ENCODE data around the gene TNS1.
"Not testable (repeated sequence)": the region's sequence is repeated elsewhere in the genome, so short reads cannot be mapped to it uniquely, and the experiment has no call there.

The TNS1 gene

DNA sequence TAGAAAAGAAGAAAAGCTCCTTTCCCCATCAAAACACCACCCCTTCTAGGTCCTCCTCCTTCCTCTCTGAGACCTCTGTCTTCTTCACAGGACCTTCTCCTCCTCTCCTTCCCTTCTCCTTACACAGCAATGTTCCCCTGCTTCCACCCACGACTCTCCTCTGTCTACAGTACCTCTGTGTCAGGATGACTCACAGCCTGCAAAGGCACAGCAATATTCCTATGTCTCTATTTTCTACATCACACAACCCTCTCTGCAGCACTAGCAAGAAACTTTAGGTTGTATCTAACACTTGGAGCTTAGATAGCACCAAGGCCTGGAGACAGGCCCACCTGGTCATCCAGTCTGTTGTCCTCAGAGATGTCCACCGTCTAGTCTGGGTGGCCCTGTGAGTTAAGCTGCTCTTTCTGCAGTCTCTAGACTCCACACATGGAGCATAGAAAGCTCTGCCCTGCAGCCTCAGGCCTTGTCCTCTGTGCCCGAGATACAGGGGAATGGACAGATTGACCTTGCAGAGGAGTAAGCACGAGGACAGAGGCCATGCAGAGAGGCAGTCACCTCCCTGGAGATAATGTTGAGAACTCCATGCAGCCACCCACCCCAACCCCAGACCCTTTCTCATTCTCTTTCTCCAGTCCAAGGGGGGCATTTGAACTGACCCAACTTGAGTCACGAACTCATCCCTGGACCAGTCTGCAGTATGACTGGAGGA is 212.0 kb downstream of the TNS1 start:
- DNase-seq = no peak

DNA sequence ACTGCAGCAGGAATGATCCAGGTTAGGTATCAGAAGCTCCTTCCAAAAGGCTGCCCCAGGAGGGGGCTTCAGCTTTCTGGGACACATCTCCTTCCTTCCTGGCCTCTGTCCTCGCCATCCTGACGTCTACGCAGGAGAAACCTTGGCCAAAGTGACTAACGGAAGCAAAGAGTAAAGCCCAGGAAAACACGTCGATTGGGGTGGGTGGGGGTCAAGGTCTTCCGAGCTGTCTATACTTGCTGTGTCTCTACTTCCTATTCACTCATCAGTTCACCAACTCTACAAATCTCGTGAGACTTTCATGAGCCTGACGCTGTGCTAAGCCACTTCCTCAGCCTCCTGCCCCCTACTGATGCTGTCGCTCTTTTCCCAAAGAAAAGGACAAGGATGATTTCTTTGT is 212.6 kb downstream of the TNS1 start:
- DNase-seq = peak; percentile 49

DNA sequence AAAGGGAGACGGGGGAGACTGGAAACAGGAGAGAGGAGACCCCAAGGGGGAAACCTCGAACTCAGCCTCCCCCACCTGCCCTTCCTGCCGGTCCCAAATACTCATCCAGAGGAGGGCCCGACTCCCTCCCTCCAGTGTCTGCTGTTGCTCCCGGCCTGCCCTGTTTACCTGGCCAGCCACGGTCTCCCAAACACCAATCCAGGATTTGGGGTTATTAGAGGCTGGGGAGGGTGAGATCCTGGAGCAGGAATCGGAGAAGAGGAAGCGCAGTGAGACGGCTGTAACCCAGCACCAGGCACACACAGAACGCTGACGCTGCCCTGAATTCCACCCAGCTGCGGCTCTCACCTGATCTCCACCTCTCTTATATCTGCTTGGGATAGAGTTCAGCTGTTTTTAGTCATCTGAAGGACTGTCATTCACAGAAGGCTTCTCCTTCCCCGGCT is 213.0 kb downstream of the TNS1 start:
- DNase-seq = no peak

DNA sequence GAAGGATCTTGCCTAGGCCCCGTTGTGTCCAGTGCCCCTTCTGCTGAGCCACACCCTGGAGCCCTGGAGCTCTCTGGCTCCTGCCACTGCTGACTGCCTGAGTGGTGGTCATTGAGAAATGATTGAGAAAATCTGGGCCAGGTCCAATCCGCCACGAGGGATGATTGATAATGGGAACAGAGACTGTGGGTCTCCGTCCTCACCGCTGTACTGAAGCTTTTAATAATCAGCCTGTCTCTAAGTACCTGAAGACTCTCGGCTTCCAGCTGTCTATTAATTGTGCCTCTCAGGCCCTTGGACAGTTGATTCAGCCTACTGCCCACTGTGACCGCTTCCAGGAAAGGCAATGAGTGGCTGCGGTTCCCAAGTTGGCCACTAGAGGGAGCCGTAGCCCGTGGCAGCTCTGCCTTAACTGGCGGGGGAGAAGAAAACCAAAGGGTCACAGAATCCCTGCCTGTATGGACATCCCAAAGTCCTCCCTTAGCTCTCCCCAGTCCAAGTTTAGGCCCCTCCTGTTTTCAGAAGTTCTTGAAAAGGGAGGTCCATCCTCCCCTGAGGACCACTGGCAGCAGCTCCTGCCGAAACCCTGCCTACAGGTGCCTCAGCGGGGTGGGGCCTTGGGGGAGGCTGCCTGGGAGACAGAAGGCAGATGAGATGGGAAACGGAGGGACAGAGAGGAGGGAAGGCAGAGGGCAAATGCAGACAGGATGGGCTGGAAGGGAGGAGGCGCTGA is 213.6 kb downstream of the TNS1 start:
- DNase-seq = peak; percentile 69

DNA sequence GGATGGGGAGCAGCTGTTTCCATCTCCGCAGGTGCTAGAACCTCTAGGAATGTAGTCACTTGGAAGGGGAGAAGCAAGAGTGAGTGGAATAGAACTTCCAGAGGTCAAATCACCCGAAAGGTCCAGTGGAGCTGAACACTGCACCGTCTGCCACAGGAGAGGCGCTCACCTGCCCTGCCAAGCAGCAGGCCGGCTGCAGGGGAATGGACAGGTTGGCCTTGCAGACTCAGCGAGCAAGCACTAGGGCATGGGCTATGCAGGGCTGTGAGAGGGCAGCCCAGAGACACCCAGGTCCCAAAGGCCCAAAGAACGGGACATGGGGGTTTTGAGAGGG is 214.2 kb downstream of the TNS1 start:
- no peak for DNase-seq

DNA sequence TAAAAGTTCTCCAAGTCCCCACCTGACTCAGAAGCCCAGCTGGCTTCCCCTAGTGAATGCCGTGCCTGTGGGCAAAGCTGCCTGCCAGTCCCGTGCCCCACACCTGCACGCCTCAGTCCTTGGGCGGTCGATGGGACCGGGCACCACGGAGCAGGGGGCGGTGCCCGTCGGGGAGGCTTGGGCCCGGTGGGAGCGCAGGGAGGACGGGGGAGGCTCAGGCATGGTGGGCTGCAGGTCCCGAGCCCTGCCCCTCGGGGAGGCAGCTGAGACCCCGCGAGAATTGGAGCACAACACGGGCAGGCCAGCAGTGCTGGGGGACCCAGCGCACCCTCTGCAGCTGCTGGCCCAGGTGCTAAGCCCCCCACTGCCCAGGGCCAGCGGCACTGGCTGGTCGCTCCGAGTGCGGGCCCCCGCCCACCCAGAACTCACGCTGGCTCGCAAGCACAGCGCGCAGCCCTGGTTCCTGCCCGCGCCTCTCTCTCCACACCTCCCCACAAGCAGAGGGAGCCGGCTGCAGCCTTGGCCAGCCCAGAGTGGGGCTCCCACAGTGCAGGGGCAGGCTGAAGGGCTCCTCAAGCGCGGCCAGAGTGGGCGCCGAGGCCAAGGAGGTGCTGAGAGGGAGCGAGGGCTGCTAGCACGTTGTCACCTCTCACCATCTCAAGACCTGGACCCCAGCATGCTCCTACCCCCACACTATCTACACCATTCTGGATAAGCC is 215.5 kb downstream of the TNS1 start:
- no peak for DNase-seq

DNA sequence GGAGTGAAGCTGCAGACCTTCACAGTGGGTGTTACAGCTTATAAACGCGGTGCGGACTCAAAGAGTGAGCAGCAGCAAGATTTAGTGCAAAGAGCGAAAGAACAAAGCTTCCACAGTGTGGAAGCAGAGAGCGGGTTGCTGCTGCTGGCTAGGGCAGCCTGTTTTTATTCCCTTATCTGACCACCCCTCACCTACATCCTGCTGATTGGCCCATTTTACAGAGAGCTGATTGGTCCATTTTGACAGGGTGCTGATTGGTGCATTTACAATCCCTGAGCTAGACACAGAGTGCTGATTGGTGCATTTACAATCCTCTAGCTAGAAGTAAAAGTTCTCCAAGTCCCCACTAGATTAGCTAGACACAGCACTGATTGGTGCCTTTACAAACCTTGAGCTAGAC is 216.2 kb downstream of the TNS1 start:
- not testable (repeated sequence) for DNase-seq

DNA sequence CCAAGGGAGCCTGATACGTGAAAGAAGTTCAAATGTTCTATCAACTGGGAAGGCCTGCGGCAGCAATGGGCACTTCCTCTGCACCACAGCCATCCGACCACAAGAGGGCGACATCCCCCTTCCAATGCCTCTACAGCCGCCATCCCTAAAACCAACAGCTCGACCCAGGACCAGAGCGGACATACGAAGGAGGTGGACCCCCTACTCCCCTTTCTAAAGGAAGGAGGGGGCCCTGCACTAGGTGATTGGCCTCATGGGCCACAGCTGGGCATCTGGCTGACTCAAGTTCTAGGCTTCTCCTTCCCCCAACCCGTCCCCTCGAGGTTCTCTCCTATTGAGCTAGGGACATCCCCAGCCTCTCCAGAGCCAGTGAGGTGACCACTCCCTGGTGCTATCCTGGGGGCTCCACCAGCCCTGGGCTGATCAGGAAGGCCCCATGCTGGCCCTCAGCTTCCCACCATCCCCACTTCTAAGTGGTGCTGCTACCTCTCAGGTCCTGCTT is 217.2 kb downstream of the TNS1 start:
- DNase-seq = peak; percentile 68

DNA sequence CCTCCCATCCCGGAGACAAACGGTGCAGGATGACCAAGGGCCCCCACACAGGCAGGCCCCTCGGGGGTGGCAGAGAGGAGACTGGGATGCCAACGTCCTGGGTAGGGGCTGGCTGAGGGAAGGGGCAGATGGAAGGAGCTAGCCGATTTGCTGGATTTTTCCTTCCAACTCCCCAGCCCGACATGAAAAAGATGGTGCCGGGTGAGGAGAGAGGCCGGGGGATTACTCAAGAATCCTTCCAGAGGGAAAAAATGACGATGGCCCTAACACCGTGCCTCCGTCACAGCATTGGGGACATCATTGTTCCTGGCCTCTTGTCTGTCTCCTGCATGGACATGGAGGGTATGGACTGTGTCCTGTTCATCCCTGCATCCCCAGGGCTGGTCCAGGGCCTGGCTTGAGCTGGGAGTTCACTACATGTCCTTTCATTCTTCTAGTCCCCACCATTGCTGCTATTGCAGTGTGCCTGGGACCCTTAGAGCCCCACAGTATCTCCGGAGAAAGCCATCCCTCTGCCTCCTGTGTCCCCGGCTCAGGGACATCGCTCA is 217.7 kb downstream of the TNS1 start:
- no peak for DNase-seq

DNA sequence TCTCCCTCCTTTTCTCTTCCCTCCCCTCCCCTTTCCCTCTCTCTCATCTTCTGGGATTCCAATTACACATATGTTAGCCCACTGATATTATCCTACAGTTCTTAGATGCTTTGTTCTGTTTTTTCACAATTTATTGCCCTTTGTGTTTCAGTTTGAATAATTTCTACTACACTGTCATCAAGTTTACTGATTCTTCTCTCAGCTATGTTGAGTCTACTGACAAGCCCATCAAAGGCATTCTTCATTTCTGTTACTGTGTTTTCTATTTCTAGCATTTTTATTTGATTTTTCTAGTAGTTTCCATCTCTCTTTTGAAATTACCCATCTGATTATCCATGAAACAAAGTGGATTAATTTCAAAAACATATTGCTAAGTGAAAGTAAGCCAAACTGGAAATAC is 219.6 kb downstream of the TNS1 start:
- DNase-seq = no peak

DNA sequence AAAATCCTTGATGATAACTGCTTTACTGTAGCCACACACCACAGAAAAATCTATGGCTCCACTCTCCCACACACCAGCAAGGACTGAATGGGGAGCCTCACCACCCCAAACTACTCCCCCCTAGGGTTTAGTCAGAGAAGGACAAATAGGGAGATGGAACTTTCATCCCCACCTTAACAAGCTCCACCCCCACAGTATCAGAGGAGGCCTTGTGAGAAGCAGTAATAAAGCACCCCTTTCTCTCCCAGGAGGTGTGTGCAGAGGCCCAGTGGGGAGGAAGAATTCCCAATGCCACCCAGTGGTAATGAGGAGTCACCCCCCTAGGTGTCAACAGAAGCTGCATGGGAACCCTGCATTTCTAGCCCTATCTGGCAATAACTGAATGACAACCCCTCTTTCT is 224.9 kb downstream of the TNS1 start:
- DNase-seq = no peak

DNA sequence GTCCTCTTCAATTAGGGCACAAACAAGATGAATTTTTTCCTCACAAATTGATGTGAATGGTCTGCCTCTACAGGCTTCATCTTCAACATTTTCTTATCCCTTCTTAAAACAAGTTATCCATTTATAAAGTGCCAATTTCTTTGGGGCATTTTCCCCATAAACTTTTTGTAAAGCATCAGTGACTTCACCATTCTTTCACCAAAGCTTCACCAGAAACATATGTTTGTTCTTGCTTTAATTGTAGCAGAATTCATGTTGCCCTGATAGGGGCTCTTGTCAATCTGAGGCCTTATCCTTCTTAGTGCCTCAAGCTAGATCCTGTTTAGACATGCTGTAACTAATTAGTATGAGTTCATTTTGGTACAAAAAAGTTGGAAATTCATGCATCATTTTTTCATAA is 226.2 kb downstream of the TNS1 start:
- DNase-seq = no peak

DNA sequence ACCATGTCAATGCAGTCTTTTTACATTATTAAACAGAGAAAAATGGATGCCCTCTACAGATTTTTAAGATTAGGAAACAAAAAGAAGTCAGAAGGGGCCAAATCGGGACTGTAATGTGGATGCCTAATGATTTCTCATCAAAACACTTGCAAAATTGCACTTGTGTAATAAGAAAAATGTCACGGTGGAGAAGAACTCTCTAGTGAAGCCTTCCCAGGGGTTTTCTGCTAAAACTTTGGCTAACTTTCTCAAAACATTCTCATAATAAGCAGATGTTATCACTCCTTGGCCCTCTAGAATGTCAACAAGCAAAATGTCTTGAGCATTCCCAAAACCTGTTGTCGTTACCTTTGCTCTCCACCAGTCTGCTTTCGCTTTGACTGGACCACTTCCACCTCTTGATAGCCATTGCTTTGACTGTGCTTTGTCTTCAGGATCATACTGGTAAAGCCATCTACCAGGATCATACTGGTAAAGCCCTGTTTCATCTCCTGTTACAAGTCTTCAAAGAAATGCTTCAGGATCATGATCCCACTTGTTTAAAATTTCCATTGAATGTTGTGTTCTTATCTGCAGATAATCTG is 226.8 kb downstream of the TNS1 start:
- DNase-seq = no peak

DNA sequence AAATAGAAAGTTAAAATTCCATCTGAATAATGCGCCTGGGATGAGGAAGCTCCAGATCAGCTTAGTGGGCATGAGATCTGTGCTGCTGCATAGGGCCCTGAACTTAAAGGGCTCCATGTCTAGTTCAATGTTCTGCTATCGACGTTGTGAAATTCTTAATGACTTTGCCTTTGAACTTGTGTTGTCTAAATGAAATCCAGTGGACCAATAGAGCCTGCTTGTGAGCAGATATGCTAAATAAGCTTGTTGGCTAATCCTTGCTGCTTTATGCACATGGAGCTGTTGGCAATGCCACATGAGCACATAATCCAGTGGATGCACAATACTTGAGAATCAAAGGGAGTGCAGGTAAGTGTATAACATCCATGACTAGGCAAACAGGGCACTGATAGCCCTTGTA is 228.6 kb downstream of the TNS1 start:
- DNase-seq = no peak

DNA sequence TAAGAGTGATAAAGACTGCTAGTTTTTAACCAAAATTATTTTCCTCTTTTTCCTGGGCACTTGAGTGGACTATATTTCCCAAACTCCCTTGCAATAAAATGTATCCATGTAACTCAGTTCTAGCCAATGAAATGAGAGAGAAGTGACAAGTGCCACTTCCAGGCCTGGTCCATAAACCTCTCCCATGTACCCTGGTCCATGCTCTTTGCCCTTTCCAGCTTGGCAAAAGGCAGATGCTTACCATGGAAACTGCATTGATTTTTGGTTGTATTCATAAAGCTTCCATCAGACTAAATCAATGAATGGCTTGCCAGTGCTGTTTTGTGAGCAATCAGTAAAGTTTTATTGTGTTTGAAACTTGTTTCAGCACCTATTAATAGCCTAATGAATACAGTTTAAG is 229.3 kb downstream of the TNS1 start:
- no peak for DNase-seq

DNA sequence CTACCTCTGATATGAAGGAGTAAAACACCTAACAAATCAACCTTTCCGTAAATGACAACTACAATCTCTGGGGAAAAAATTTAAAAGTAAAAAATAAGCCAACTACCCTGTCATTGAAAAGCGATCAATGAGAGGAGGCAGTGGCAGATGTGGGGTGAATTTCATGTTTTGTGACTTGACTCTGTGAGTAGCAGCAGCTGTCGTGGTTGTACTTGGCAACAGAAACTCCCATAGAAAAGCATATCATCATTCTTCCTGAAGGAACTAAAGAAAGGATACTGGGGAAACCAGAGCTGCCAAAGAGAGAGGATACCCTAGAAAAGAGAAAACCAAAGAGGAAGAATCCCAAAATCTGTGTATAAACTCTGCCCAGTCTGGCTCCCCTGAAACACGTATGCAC is 236.4 kb downstream of the TNS1 start:
- no peak for DNase-seq

DNA sequence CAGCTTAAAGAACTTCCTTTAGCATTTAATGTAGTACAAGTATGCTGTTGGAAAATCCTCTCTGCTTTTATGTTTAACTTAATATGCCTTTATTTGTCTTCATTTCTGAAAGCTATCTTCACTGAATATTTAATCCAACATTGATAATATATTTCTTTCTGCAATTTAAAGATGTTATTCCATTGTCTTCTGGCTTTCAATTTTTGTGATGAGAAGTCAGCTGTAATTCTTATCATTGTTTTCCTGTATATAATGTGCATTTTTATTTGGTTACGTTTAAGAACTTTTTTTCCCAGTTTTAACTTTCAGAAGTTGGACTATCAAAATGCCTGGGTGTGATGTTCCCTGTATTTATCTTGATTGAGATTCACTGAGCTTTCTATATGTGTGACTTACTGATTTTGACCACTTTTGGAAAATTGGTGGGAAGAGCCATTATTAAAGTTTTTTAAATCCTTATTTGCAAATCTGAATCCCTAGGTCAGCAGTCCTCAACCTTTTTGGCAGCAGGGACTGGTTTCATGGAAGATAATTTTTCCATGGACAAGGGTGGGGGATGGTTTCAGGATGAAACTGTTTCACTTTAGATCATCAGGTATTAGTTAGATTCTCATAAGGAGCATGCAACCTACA is 241.0 kb downstream of the TNS1 start:
- DNase-seq = no peak

DNA sequence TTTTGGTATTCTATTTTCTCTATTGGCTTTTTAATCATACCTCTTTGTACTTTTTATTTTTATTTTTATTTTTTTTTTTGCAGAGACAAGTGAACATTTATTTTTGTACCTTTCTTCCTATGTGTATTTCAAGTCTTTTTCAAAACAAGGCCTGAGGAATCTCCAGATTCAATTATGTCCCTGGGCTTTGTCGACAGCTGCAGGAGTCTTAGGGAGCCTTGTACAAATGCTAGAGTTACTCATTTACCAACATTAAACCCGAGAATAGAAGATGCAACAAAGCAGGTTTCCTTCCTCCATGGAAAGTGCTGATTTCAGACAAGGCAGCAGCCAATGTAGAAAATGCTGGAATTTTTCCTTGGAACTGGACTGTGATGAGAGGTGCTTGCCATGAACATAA is 242.8 kb downstream of the TNS1 start:
- no peak for DNase-seq

DNA sequence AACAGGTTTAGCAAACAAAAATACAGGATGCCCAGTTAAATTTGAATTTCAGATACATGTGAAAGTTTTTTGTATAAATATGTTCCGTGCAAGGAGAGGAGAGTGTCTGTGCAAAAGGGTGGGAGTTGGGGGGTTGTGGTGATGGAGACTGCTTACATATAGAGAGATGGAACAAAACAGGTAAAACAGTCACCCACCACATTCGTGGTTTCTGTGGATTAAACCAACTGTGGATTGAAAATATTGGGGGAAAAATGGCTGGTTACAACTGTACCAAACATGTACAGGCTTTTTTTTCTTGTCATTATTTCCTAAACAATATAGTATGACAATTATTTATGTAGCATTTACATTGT is 245.7 kb downstream of the TNS1 start:
- no peak for DNase-seq

DNA sequence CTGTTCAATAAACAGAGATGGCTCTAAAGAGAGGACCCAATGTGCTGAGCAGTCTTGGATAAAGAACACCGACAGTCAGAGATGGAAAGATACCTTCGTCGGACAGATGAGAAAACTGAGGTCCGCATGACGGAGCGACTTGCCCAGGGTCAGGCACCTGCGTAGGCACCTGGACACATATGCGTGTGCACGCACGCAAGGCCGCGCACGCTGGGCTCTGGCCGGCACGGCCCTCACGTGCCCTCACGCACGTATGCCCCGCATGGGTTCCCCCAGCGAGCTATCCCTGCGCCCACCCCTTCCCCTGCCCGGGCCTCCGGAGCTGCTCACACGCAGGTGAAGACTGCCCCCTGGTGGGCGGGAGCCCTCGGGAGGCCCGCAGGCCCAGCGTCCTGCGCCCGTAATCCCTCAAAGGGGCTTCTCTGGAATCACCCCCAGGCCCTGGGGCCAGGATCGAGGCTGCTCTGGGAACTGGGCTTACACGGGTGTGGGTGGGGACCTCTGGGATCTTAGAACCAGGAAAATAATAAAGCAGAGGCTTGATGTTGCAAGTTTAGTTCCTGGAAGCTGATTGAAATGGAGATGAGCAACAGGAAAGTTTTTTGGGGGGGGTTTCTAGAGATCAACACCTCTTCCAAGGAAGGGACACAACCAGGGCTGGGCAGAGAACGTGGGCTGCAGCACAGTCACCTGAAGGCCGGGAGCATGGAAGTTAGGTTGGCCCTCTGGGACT is 246.3 kb downstream of the TNS1 start:
- peak; percentile 44 for DNase-seq

DNA sequence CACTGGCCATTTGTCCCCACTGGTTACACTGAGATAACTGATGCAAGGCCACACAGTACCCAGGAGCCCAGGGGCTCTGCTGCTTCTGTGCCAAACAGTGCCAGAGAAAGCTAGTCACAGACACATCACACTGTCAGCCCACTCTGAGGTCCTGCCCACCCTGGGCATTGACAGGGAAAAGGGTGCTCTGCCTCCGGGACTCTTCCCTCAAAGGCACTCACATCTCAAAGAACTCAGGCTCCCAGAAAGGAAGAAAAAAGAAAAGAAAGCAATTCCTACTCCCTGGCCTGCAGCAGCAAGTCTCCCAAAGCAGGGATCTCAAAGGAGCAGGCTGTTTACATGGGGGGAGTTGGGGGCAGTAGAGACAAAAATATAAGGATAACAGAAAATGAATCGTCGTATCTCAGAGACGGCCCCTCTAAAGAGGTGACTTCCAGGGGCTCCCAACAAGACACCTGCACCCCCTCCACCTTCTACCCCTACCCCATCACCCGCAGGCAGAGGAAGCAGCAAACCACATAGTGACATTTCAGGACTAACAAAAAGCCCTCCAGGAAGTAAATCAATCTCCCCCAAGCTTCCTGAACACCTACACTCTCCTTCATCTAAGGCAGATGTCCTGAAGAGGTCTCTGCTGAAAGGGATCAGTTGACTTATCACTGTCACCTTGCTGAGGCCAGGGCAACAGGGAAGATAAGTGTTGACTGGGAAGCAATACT is 247.6 kb downstream of the TNS1 start:
- no peak for DNase-seq

Data from CD4-positive, alpha-beta T cell treated with Interleukin-17A for 1 hour (primary cell).